DMS114 treated with DMSO at 0.1 percent for 48 hours (cell line): ENCODE data around the gene ATP1B3.
"Not testable (repeated sequence)": the region's sequence is repeated elsewhere in the genome, so short reads cannot be mapped to it uniquely, and the experiment has no call there.

Source experiments
- DNase-seq: peaks from one replicate; lab custom pipeline; 2025; ENCODE audit not compliant: unreplicated experiment; lab: John Stamatoyannopoulos, UW

Gene ATP1B3

GRCh38 chr3:141901914-141902313, 25.5 kb downstream of the ATP1B3 start:
- DNase-seq: no peak

- no peak for DNase-seq
Measured at GRCh38 chr3:141904203-141904602, 27.8 kb downstream of the ATP1B3 start.

GRCh38 chr3:141905129-141905528, 28.7 kb downstream of the ATP1B3 start:
- no peak for DNase-seq

- no peak for DNase-seq
Measured at GRCh38 chr3:141909408-141909807, 33.0 kb downstream of the ATP1B3 start.

- DNase-seq: not testable (repeated sequence)
Measured at GRCh38 chr3:141909986-141910385, 33.5 kb downstream of the ATP1B3 start.

- peak; percentile 43 for DNase-seq
Measured at GRCh38 chr3:141913150-141913811, 36.8 kb downstream of the ATP1B3 start.

GRCh38 chr3:141914311-141914710, 37.9 kb downstream of the ATP1B3 start:
- DNase-seq: no peak

GRCh38 chr3:141915016-141915415, 38.6 kb downstream of the ATP1B3 start:
- DNase-seq: no peak

- DNase-seq: no peak
Measured at GRCh38 chr3:141915766-141916165, 39.3 kb downstream of the ATP1B3 start.

GRCh38 chr3:141920701-141921100, 44.3 kb downstream of the ATP1B3 start:
- no peak for DNase-seq

- no peak for DNase-seq
Measured at GRCh38 chr3:141921316-141921715, 44.9 kb downstream of the ATP1B3 start.

GRCh38 chr3:141925677-141926076, 49.2 kb downstream of the ATP1B3 start:
- not testable (repeated sequence) for DNase-seq

GRCh38 chr3:141926929-141927328, 50.5 kb downstream of the ATP1B3 start:
- no peak for DNase-seq

- DNase-seq: no peak
Measured at GRCh38 chr3:141928631-141929270, 52.3 kb downstream of the ATP1B3 start.

- DNase-seq: no peak
Measured at GRCh38 chr3:141929341-141929995, 53.0 kb downstream of the ATP1B3 start.

GRCh38 chr3:141930801-141931200, 54.4 kb downstream of the ATP1B3 start:
- no peak for DNase-seq

- DNase-seq: no peak
Measured at GRCh38 chr3:141933421-141934300, 57.2 kb downstream of the ATP1B3 start.

- DNase-seq: no peak
Measured at GRCh38 chr3:141934354-141934753, 57.9 kb downstream of the ATP1B3 start.

GRCh38 chr3:141938011-141938500, 61.6 kb downstream of the ATP1B3 start:
- no peak for DNase-seq

- no peak for DNase-seq
Measured at GRCh38 chr3:141939759-141940158, 63.3 kb downstream of the ATP1B3 start.

- DNase-seq: no peak
Measured at GRCh38 chr3:141940194-141940776, 63.8 kb downstream of the ATP1B3 start.
